GM21515 (cell line): ENCODE measurements around the gene LIMK1.
A peak's percentile ranks its signal among the peaks of the same experiment; 100 is the strongest.

Source experiments
- ATAC-seq: cut with Tn5 transposase; IDR thresholded peaks from one replicate; pipeline ENCODE4 v1.9.1; 2021; ENCODE audit not compliant: unreplicated experiment

LIMK1 gene

DNA sequence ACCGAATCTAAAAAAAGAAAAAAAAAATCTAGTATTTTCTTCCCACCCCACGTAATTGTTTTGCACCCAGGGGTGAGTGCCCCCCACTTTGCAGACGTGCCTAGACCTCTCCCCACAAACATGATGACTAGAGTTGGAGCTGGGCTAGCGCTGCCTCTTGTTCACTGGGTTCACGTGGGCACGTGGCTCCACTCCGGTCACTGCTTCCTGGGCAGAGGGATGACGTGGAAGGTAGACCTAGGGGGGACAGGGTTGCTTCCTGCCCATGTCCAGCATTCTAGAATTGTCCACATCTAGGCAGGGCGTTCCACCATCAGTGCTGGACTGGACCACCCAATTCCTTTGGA lies 861 bp upstream of the LIMK1 start:
- no peak for ATAC-seq

DNA sequence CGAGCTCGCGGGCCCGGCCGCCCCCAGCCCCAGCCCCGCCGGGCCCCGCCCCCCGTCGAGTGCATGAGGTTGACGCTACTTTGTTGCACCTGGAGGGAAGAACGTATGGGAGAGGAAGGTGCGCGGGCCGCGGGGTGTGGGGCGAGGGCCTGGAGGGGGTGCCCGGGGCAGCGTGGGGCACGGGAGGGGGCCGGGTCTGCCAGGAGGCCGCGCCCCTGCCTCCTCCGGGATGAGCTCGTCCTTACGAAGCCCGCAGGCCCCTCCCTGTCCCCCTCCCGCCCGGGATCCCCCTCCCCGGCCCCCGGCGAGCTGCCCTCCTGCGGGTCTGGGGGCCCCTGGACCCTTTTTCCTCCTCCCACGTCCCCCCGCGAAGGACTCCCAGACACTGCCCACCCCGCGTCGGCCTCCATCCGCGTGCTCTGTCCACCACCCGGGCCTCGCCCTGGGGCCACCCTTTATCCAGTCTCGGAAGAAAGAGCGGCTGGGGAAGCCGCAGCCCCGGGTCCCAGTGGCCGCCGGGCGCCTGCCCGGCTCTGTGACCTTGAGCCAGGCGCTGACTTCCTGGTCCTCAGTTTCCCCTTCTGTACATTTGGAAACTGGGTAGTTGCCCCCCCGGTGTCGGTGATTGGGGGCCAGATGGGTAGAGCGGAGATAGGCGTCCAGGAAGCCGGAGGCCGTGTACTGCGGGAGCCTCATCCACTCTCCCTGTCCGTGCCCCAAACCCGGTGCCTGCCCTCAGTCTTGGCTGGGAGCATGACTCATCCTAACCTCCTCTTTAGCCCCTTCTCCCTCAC lies 521 bp downstream of the LIMK1 start:
- ATAC-seq = peak; percentile 36

- ATAC-seq = no peak
These were observed 1.3 kb downstream of the LIMK1 start for GRCh38 chr7:74084722-74085578.

- no peak for ATAC-seq
These were observed 4.3 kb downstream of the LIMK1 start for GRCh38 chr7:74087791-74088453.

GRCh38 chr7:74092321-74092963 lies 8.8 kb downstream of the LIMK1 start:
- ATAC-seq = peak; percentile 31

- peak; percentile 55 for ATAC-seq
These were observed 9.4 kb downstream of the LIMK1 start for GRCh38 chr7:74092964-74093471.

- peak; percentile 3 for ATAC-seq
These were observed 10.1 kb downstream of the LIMK1 start for GRCh38 chr7:74093671-74094223.

DNA sequence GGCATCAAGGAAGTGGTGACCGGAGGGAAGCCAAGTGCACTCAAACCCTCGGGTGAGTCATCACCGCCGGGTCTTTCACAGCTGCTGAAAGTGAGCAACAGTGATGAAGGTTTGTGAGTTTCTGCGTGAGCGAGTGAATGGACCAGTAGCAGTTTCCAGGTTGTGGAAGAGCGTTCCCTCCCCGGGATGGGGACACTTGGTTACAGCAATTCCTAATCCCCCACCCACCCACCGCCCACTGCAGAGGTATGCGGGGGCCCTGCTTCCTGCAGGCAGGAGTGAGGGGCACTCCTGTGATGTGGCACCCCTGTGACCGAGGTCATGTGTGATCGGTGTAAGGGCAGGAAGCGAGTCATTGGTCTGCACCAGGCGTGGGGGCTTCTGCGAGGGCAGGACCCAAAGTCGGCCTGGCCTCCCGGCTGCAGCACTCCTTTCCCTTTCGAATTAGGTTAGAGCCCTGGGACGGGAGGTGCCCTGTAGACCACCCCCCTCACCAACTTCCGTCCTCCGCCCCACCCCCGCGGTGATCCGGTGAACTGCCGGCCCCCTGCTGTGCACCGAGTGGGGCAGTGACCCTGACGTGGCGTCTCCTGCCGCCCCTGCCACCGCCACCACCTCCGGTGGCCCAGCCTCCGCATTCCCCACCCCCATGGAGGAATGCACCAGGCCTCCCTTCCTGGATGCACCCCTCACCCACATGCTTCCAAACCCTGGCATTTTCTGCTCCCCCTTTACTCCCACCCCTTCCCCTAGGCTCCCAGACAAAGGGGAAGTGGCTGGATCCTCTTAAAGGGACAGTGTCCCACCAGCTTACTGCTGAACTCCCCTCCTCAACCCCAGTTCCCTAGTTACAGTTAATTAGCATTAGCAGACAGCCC lies 10.9 kb downstream of the LIMK1 start:
- peak; percentile 35 for ATAC-seq

GRCh38 chr7:74095135-74095534 lies 11.5 kb downstream of the LIMK1 start:
- ATAC-seq = no peak

DNA sequence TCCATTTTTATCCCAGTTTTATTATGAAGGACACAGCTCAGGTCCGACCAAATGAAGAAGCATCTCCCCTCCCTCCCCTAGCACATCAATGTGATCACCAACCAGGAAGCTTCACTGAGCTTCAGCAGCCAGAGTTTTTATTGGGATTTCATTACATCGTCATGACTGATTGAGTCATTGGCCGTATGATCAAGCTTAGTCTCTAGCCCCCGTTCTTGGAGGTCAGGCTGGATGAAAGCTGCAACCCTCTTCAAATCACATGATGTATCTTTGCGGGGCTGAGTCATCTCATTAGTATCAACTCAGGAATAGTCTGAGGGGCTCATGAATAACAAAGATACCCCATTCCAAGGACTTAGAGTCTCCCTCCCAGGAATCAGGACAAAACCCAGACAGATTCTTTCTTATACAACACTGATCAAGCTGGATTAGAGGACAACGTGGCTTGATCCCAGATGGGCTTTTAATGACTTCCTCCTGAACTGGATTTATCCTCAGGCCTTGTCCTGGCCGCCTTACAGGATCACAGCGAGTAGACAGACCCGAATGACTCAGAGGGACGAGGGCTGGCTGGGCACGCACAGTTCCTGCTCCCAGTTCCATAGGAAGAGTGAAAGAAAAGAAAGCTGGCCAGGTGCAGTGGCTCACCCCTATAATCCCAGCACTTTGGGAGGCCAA lies 14.5 kb downstream of the LIMK1 start:
- no peak for ATAC-seq

GRCh38 chr7:74099031-74099430 lies 15.4 kb downstream of the LIMK1 start:
- ATAC-seq = no peak

GRCh38 chr7:74101061-74101681 lies 17.6 kb downstream of the LIMK1 start:
- peak; percentile 82 for ATAC-seq

- no peak for ATAC-seq
These were observed 19.7 kb downstream of the LIMK1 start for GRCh38 chr7:74103219-74103772.

GRCh38 chr7:74104702-74105101 lies 21.1 kb downstream of the LIMK1 start:
- ATAC-seq = no peak

DNA sequence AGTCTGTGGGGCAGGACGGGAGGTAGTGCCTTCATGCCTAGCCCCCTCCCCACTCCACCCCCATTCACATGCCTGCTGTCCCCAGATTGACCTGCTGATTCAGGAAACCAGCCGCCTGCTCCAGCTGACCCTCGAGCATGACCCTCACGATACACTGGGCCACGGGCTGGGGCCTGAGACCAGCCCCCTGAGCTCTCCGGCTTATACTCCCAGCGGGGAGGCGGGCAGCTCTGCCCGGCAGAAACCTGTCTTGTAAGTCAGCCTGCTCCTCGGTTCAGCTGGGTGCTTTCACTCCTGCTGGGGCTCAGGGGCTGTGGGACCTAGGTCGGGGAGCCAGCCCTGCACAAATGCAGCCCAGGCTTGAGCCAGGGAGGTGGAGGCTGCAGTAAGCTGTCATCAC lies 22.4 kb downstream of the LIMK1 start:
- ATAC-seq = no peak

DNA sequence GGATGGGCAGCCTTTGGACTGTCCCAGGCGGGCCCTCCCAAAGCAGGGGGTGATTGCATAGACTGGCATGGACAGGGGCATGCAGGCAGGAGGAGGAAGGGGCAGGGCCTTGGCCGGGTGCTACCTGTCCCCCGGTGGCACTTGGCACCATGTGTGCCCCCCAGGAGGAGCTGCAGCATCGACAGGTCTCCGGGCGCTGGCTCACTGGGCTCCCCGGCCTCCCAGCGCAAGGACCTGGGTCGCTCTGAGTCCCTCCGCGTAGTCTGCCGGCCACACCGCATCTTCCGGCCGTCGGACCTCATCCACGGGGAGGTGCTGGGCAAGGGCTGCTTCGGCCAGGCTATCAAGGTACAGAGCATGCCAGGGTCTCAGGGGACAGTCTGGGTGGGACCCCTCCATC lies 23.2 kb downstream of the LIMK1 start:
- ATAC-seq = no peak

- no peak for ATAC-seq
These were observed 31.7 kb downstream of the LIMK1 start for GRCh38 chr7:74115326-74115725.

- ATAC-seq = no peak
These were observed 32.8 kb downstream of the LIMK1 start for GRCh38 chr7:74116356-74116755.
